ENCODE data around the gene THAP3. TPM values are rescaled to one million over a fixed set of nuclear protein-coding genes. Genes with fewer than 3 reads are reported as not detected.

Gene THAP3
- total and polyA plus RNA-seq, 2 of the 8 experiments (the other 6 are each of a cell fraction or from before 2014, with no cell fraction given) = 8.2 to 15.3 TPM

- peaks cover 0 to 9% of the 10 kb centered on the region in 2 experiments for H4K20me1 ChIP-seq (replicated peaks in 1 of 2; ENCODE audit: control insufficient read depth in 1 of 2, insufficient read depth in 2 of 2, low read length in 2 of 2)
- H3K27ac ChIP-seq (ENCODE audit: low read depth, low read length) = no peak overlapping the region
- H3K14ac ChIP-seq (ENCODE audit: insufficient read length) = no peak overlapping the region
- POLR2A ChIA-PET (ENCODE audit: partially characterized antibody) = no interaction called here
- no peak overlapping the region for H3K23ac ChIP-seq (ENCODE audit: insufficient read length)
- H4K91ac ChIP-seq (replicated peaks; ENCODE audit: insufficient read length, low read length) = no peak overlapping the region
- H3K27me3 ChIP-seq (replicated peaks in 1 of 4; ENCODE audit: control insufficient read depth in 3 of 4, extremely low read depth in 1 of 4, insufficient read depth in 3 of 4, low read length in 3 of 4) = no peaks in the 10 kb centered on the region
- peaks cover 2% of the 10 kb centered on the region; the same call in 1 of the 2 replicates for H3K79me1 ChIP-seq (ENCODE audit: low read depth, low read length)
- no peak overlapping the region for H2BK12ac ChIP-seq (ENCODE audit: low read depth, low read length)
- H3K36me3 ChIP-seq (ENCODE audit: control insufficient read depth in 2 of 4, insufficient read depth in 4 of 4, low read length in 3 of 4) = peaks cover 3 to 28% (median 8%) of the 10 kb centered on the region in 4 experiments; a peak in 6 of 8 replicates
- H2BK120ac ChIP-seq (replicated peaks; ENCODE audit: low read depth, low read length) = no peak overlapping the region
- no peak overlapping the region for H2BK20ac ChIP-seq (ENCODE audit: low read length)
- H3K4ac ChIP-seq (replicated peaks; ENCODE audit: insufficient read length, low read depth, low read length) = no peak overlapping the region
- no peaks in the 10 kb centered on the region for H3K23me2 ChIP-seq (ENCODE audit: low read depth, low read length)
- no peak overlapping the region for H2AK5ac ChIP-seq (ENCODE audit: low read depth, low read length)
- CTCF ChIA-PET (ENCODE audit: partially characterized antibody) = interaction anchor here (1.0 to 4.2 kb wide), 3 partner anchors 8 to 64 kb away, joined by 3 to 17 read pairs (median 3); no protein-coding TSS in a partner anchor
- no peak overlapping the region for H2AFZ ChIP-seq (ENCODE audit: low read length)
- H3K4me3 ChIP-seq (ENCODE audit: extremely low read depth in 1 of 4, insufficient read depth in 2 of 4, low read depth in 3 of 4, low read length in 4 of 4) = no peak overlapping the region
- H3K4me2 ChIP-seq (ENCODE audit: insufficient read depth in 1 of 2, low read depth in 2 of 2, low read length in 2 of 2) = no peak overlapping the region
- no peak overlapping the region for H2BK5ac ChIP-seq (ENCODE audit: low read depth, low read length)
- no peak overlapping the region for H3K9ac ChIP-seq (replicated peaks in 1 of 4; ENCODE audit: extremely low read depth in 1 of 4, low read depth in 3 of 4, low read length in 3 of 4)
- H3K56ac ChIP-seq (replicated peaks; ENCODE audit: insufficient read length, low read depth, low read length) = no peak overlapping the region
- H3K4me1 ChIP-seq (replicated peaks in 1 of 4; ENCODE audit: control insufficient read depth in 3 of 4, insufficient read depth in 4 of 4, low read length in 3 of 4) = no peaks in the 10 kb centered on the region
- 93% methylated on average over 9 of the region's 9 CpGs; no CpG with 5 or more reads in 1 of the 2 experiments for WGBS, 2 experiments (ENCODE audit: extremely low coverage in 1 of 2, insufficient coverage in 1 of 2, insufficient read length in 1 of 2, insufficient replicate concordance in 2 of 2, low coverage in 1 of 2, low lambda C conversion rate in 2 of 2, missing lambda C conversion rate in 1 of 2)
- H3K18ac ChIP-seq (ENCODE audit: extremely low read depth, low read length) = no peak overlapping the region
- H3K9me3 ChIP-seq (ENCODE audit: insufficient read depth in 2 of 2, low read depth in 1 of 2, low read length in 1 of 2) = no peaks in the 10 kb centered on the region
- H4K5ac ChIP-seq (ENCODE audit: insufficient read length, low read depth, low read length) = no peak overlapping the region
- H2BK15ac ChIP-seq (ENCODE audit: low read length) = no peak overlapping the region
- DNase-seq (ENCODE audit: low read depth in 1 of 2, low spot score in 2 of 2) (no peak), FAIRE-seq (no peak)
- H4K8ac ChIP-seq (ENCODE audit: extremely low read depth, insufficient read depth, low read length) = no peak overlapping the region
- H3K79me2 ChIP-seq (ENCODE audit: control insufficient read depth in 1 of 2, insufficient read depth in 2 of 2, low read length in 2 of 2) = peaks cover 0 to 7% of the 10 kb centered on the region in 2 experiments; a peak in 2 of 4 replicates
- no peak for TF ChIP-seq SP1 (IDR thresholded peaks at IDR 0.05; ENCODE audit: low read depth, low read length)
- no peak for TF ChIP-seq ZNF274 (IDR thresholded peaks at IDR 0.05; ENCODE audit: borderline replicate concordance, extremely low read depth, low read length)
- TF ChIP-seq SAP30 (IDR thresholded peaks at IDR 0.05; ENCODE audit: insufficient read depth, insufficient replicate concordance, low read length) = no peak
- TF ChIP-seq SP2 (IDR thresholded peaks at IDR 0.05; ENCODE audit: low read length) = no peak
- TF ChIP-seq JUND (IDR thresholded peaks at IDR 0.05; ENCODE audit: low read length) = no peak
- no peak for TF ChIP-seq CEBPB (IDR thresholded peaks at IDR 0.05; ENCODE audit: low read depth, low read length)
- TF ChIP-seq, protein P1, sequence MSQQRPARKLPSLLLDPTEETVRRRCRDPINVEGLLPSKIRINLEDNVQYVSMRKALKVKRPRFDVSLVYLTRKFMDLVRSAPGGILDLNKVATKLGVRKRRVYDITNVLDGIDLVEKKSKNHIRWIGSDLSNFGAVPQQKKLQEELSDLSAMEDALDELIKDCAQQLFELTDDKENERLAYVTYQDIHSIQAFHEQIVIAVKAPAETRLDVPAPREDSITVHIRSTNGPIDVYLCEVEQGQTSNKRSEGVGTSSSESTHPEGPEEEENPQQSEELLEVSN (IDR thresholded peaks at IDR 0.05) = no peak
- TF ChIP-seq TEAD4 (IDR thresholded peaks at IDR 0.05; ENCODE audit: low read depth, low read length) = no peak
- no peak for TF ChIP-seq USF2 (IDR thresholded peaks at IDR 0.05; ENCODE audit: low read length)
- TF ChIP-seq POLR2AphosphoS5 (IDR thresholded peaks at IDR 0.05; ENCODE audit: low read depth, low read length) = no peak
- no peak for TF ChIP-seq KDM1A (IDR thresholded peaks at IDR 0.05; ENCODE audit: borderline replicate concordance, low read length)
- TF ChIP-seq YY1 (IDR thresholded peaks at IDR 0.05; ENCODE audit: low read depth, low read length) = no peak
- TF ChIP-seq HDAC6 (IDR thresholded peaks at IDR 0.05; ENCODE audit: low read depth, low read length) = no peak
Observed at GRCh38 chr1:6668503-6668902, 43.8 kb downstream of the THAP3 start.

Measured in H1 (cell line).